ENCODE data around the gene BCL2L1.
"Not testable (repeated sequence)": the region's sequence is repeated elsewhere in the genome, so short reads cannot be mapped to it uniquely, and the experiment has no call there.

The BCL2L1 gene

GRCh38 chr20:31670371-31671228 lies 52.1 kb downstream of the BCL2L1 start:
- no peak for TF ChIP-seq CTCF (IDR thresholded peaks at IDR 0.05; ENCODE audit: low read depth, low read length)
- in situ Hi-C loops (cut with HindIII; ENCODE audit: low sequenced_read_pairs) = no loop called here
- DNase-seq (ENCODE audit: low read depth, low spot score) = peak; percentile 49
- H3K4me3 ChIP-seq (ENCODE audit: low read depth, low read length) = no peak overlapping the region

GRCh38 chr20:31669876-31670275 lies 52.8 kb downstream of the BCL2L1 start:
- no peak for DNase-seq (ENCODE audit: low read depth, low spot score)
- in situ Hi-C loops (cut with HindIII; ENCODE audit: low sequenced_read_pairs) = no loop called here
- no peak overlapping the region for H3K4me3 ChIP-seq (ENCODE audit: low read depth, low read length)
- no peak for TF ChIP-seq CTCF (IDR thresholded peaks at IDR 0.05; ENCODE audit: low read depth, low read length)

GRCh38 chr20:31668944-31669343 lies 53.7 kb downstream of the BCL2L1 start:
- H3K4me3 ChIP-seq (ENCODE audit: low read depth, low read length); in situ Hi-C loops (cut with HindIII; ENCODE audit: low sequenced_read_pairs); DNase-seq (ENCODE audit: low read depth, low spot score): not testable (repeated sequence)

GRCh38 chr20:31667315-31668285 lies 55.1 kb downstream of the BCL2L1 start:
- DNase-seq (ENCODE audit: low read depth, low spot score) = no peak
- TF ChIP-seq CTCF (IDR thresholded peaks at IDR 0.05; ENCODE audit: low read depth, low read length) = no peak
- in situ Hi-C loops (cut with HindIII; ENCODE audit: low sequenced_read_pairs) = no loop called here
- H3K4me3 ChIP-seq (ENCODE audit: low read depth, low read length) = no peak overlapping the region

GRCh38 chr20:31666258-31667042 lies 56.2 kb downstream of the BCL2L1 start:
- no peak overlapping the region for H3K4me3 ChIP-seq (ENCODE audit: low read depth, low read length)
- in situ Hi-C loops (cut with HindIII; ENCODE audit: low sequenced_read_pairs) = no loop called here
- TF ChIP-seq CTCF (IDR thresholded peaks at IDR 0.05; ENCODE audit: low read depth, low read length) = no peak
- no peak for DNase-seq (ENCODE audit: low read depth, low spot score)

GRCh38 chr20:31665753-31666152 lies 56.9 kb downstream of the BCL2L1 start:
- no peak overlapping the region for H3K4me3 ChIP-seq (ENCODE audit: low read depth, low read length)
- in situ Hi-C loops (cut with HindIII; ENCODE audit: low sequenced_read_pairs) = no loop called here
- TF ChIP-seq CTCF (IDR thresholded peaks at IDR 0.05; ENCODE audit: low read depth, low read length) = no peak
- no peak for DNase-seq (ENCODE audit: low read depth, low spot score)
